ENCODE measurements around the gene ERAL1.

- TF ChIP-seq, protein P1, sequence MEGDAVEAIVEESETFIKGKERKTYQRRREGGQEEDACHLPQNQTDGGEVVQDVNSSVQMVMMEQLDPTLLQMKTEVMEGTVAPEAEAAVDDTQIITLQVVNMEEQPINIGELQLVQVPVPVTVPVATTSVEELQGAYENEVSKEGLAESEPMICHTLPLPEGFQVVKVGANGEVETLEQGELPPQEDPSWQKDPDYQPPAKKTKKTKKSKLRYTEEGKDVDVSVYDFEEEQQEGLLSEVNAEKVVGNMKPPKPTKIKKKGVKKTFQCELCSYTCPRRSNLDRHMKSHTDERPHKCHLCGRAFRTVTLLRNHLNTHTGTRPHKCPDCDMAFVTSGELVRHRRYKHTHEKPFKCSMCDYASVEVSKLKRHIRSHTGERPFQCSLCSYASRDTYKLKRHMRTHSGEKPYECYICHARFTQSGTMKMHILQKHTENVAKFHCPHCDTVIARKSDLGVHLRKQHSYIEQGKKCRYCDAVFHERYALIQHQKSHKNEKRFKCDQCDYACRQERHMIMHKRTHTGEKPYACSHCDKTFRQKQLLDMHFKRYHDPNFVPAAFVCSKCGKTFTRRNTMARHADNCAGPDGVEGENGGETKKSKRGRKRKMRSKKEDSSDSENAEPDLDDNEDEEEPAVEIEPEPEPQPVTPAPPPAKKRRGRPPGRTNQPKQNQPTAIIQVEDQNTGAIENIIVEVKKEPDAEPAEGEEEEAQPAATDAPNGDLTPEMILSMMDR (IDR thresholded peaks at IDR 0.05), result peak; percentile 57
- no peak for TF ChIP-seq EZH2 (IDR thresholded peaks at IDR 0.05; ENCODE audit: borderline replicate concordance, insufficient read depth, low read depth, low read length, poor library complexity, severe bottlenecking)
Measured at GRCh38 chr17:28896884-28897768, 42.3 kb downstream of the ERAL1 start, which contains the start of gene FLOT2.
